H1 (cell line): ENCODE data around the gene TIGD1. TPM values are rescaled to one million over a fixed set of nuclear protein-coding genes. Genes with fewer than 3 reads are reported as not detected.

Experiments
- CHD7 ChIP-seq: fragments of 300-600 bp; sonication (generic); IDR thresholded peaks from 2 replicates; pipeline ENCODE4 v1.7.1; 2012; ENCODE audit warnings: low read length, moderate library complexity, mild to moderate bottlenecking, inconsistent platforms; ENCODE audit not compliant: insufficient replicate concordance
- CTBP2 ChIP-seq: IDR thresholded peaks from 2 replicates; pipeline ENCODE4 v1.7.0; 2011; ENCODE audit warnings: borderline replicate concordance, mild to moderate bottlenecking, moderate library complexity, mixed read lengths, low read length; ENCODE audit not compliant: insufficient read depth, insufficient read length
- JUN ChIP-seq: IDR thresholded peaks from 2 replicates; pipeline ENCODE4 v1.6.1; 2011; ENCODE audit warnings: low read depth, mild to moderate bottlenecking, improper control_type of control experiment, low read length
- MAFK ChIP-seq: IDR thresholded peaks from 2 replicates; pipeline ENCODE4 v1.6.1; 2012; ENCODE audit warnings: low read depth, mild to moderate bottlenecking, improper control_type of control experiment, low read length
- MAX ChIP-seq: IDR thresholded peaks from 2 replicates; pipeline ENCODE4 v1.6.1; 2012; ENCODE audit warnings: inconsistent platforms
- POLR2AphosphoS5 ChIP-seq: IDR thresholded peaks from 2 replicates; pipeline ENCODE4 v1.6.1; 2011; ENCODE audit warnings: low read depth, low read length
- RNF2 ChIP-seq: fragments of 200-900, 300-1000 bp; sonication (generic); IDR thresholded peaks from 2 replicates; pipeline ENCODE4 v1.7.1; 2016; ENCODE audit warnings: borderline replicate concordance, low read depth, mild to moderate bottlenecking, antibody characterized with exemption, low read length; ENCODE audit not compliant: poor library complexity, severe bottlenecking; ENCODE audit errors: missing control alignments
- RXRA ChIP-seq: IDR thresholded peaks from 2 replicates; pipeline ENCODE4 v1.6.1; 2011; ENCODE audit warnings: low read depth, mild to moderate bottlenecking, low read length, moderate library complexity; ENCODE audit not compliant: insufficient read depth
- SIX5 ChIP-seq: IDR thresholded peaks from 2 replicates; pipeline ENCODE4 v1.6.1; 2011; ENCODE audit warnings: mild to moderate bottlenecking, low read depth, low read length
- SP2 ChIP-seq: IDR thresholded peaks from 2 replicates; pipeline ENCODE4 v1.6.1; 2012; ENCODE audit warnings: mild to moderate bottlenecking, low read length, inconsistent platforms
- polyA plus RNA-seq, 7 experiments: library from polyadenylated mRNA; depleted of rRNA in 3 of 7; stranded (reverse) in 5 of 7; unstranded in 2 of 7; fragments of >200 nt in 5 of 7; fragments of 200-250 nt in 2 of 7; gene quantifications; 1 replicate in 5 of 7; 2 replicates in 1 of 7; 4 replicates in 1 of 7; pipeline versions ENCODE4 v1.2.1 to v1.2.3, GENCODE V29; 2011 to 2013; ENCODE audit warnings: missing spikeins in 2 of 7, mixed read lengths in 2 of 7
- total RNA-seq: library from RNA; stranded (reverse); fragmentation: NEBNext Ultra II Directional; extraction: Animal tissue kit (Norgen Biotek cat#: 25700); gene quantifications from 2 replicates; pipeline ENCODE4 v1.2.1, GENCODE V29; 2021

Gene TIGD1
- total and polyA plus RNA-seq, 2 of the 8 experiments (the other 6 are each of a cell fraction or from before 2014, with no cell fraction given), result 4.7 to 8.3 TPM

DNA sequence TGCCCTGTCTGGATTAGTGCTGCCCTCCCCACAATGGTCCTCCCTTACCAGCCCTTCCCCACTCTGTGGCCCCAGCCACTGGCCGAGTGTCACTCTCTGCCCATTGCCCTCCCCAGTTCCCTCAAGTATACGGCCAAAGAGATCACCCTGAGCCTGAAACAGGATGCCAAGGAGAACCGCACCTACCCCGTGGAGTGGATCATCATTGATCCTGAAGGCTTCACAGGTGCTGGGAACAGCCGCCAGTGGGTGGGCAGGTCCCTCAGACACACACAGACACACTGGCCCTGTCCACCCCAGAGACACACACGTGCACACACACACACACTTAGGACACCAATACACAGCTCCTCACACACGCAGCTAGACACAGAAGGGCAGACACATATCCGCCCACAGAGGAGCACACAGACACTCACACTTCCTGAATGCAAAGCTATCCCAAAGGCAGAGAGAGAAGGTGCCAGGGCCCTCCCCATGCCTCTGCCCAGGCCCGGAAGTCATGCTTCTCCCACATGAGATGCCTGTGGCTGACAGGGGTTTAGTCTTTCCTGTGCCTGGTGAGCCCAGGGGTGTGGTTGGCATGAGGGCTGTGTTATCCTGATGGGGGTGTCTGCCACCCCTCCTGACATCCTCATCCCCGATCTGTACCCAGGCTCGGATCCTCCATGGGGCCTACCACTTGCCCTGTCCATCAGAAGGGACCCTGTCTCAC is 21.5 kb downstream of the TIGD1 start (continued):
- TF ChIP-seq CHD7 (no peak), SP2 (no peak), SIX5 (no peak), CTBP2 (no peak), POLR2AphosphoS5 (no peak), JUN (no peak), RXRA (no peak), MAX (no peak), MAFK (no peak), RNF2 (no peak)
